ENCODE data around the gene KCNH2.

GRCh38 chr7:150914966-150915365 is 63.2 kb downstream of the KCNH2 start:
- TF ChIP-seq CTCF (IDR thresholded peaks at IDR 0.05) = no peak
- no peak for TF ChIP-seq POLR2A (IDR thresholded peaks at IDR 0.05)
- no peak for TF ChIP-seq POLR2AphosphoS5 (IDR thresholded peaks at IDR 0.05)
- TF ChIP-seq EP300 (IDR thresholded peaks at IDR 0.05) = no peak

Data from stomach (tissue), 4 donors.